Activated CD4-positive, alpha-beta memory T cell treated with anti-CD3 and anti-CD28 coated beads for 36 hours (primary cell): ENCODE measurements around the gene ID1. TPM values are rescaled to one million over a fixed set of nuclear protein-coding genes. Genes with fewer than 3 reads are reported as not detected.
"Not testable (repeated sequence)": the region's sequence is repeated elsewhere in the genome, so short reads cannot be mapped to it uniquely, and the experiment has no call there.

ENCODE experiments used
- CTCF ChIA-PET: fragments of 350-600 bp; sonication (Branson Sonifier 250); formaldehyde crosslinking; loops from one replicate; lab custom pipeline; 2021; ENCODE audit warnings: antibody characterized with exemption, inconsistent platforms; lab: Charles Lee
- POLR2A ChIA-PET: fragments of 350-600 bp; sonication (Branson Sonifier 250); formaldehyde crosslinking; loops from one replicate; lab custom pipeline; 2021; ENCODE audit warnings: antibody characterized with exemption; lab: Charles Lee
- DNase-seq: peaks from one replicate; pipeline ENCODE4 v3.0.0-alpha.2; 2020
- H3K27ac Mint-ChIP-seq: one replicate; pipeline ENCODE4 v1.8.0; 2021; ENCODE audit warnings: mixed read lengths
- H3K27me3 Mint-ChIP-seq: one replicate; pipeline ENCODE4 v1.8.0; 2021; ENCODE audit warnings: mixed read lengths
- H3K36me3 Mint-ChIP-seq: one replicate; pipeline ENCODE4 v1.8.0; 2021; ENCODE audit warnings: mixed read lengths
- H3K4me1 Mint-ChIP-seq: one replicate; pipeline ENCODE4 v1.8.0; 2021; ENCODE audit warnings: low read depth, mixed read lengths
- H3K4me3 Mint-ChIP-seq: one replicate; pipeline ENCODE4 v1.8.0; 2021; ENCODE audit warnings: mild to moderate bottlenecking, mixed read lengths
- H3K9me3 Mint-ChIP-seq: one replicate; pipeline ENCODE4 v1.8.0; 2021; ENCODE audit warnings: mixed read lengths
- intact Hi-C: fragments of 100-400 bp; cut with micrococcal nuclease; formaldehyde crosslinking; loops from one replicate; pipeline ENCODE4 v1.15.1; 2023
- total RNA-seq, 2 experiments: library from RNA; stranded (reverse); gene quantifications; one replicate each; pipeline ENCODE4 v1.2.3, GENCODE V29; 2021

ID1 gene
- total RNA-seq, 2 experiments from 2014 or later, result 0.90 to 1.3 TPM

- H3K4me1 Mint-ChIP-seq, result peaks cover 25% of the 10 kb centered on the region
- peak overlapping the region; percentile 88 for H3K4me3 Mint-ChIP-seq
- H3K9me3 Mint-ChIP-seq, result peaks cover 2% of the 10 kb centered on the region
- ChIA-PET CTCF (interaction anchor here (0.8 to 29.0 kb wide), 5 partner anchors 14 to 150 kb away, joined by 3 to 1211 read pairs (median 8); partner anchors contain the start of gene ID1), POLR2A (interaction anchor here (0.7 to 2.1 kb wide), 12 partner anchors 11 to 165 kb away, joined by 3 to 31 read pairs (median 4); partner anchors contain the start of genes BCL2L1, ID1 and TPX2)
- H3K27ac Mint-ChIP-seq, result peak overlapping the region; percentile 81
- H3K36me3 Mint-ChIP-seq, result peaks cover 2% of the 10 kb centered on the region
- DNase-seq, result no peak
- no peaks in the 10 kb centered on the region for H3K27me3 Mint-ChIP-seq
- intact Hi-C loops, result loop anchor here (2.0 kb wide), 1 partner anchor 149 kb away; the partner anchor contains the start of gene BCL2L1
Measured at GRCh38 chr20:31573555-31574321, 31.4 kb upstream of the ID1 start.

GRCh38 chr20:31574986-31575385, 30.1 kb upstream of the ID1 start:
- H3K4me3 Mint-ChIP-seq, H3K36me3 Mint-ChIP-seq, DNase-seq, intact Hi-C loops, POLR2A ChIA-PET, H3K27me3 Mint-ChIP-seq, H3K9me3 Mint-ChIP-seq, H3K27ac Mint-ChIP-seq: not testable (repeated sequence)
- H3K4me1 Mint-ChIP-seq, result peaks cover 17% of the 10 kb centered on the region
- CTCF ChIA-PET, result interaction anchor here (9.4 to 29.0 kb wide), 2 partner anchors 15 to 36 kb away, joined by 149 to 1211 read pairs; partner anchors contain the start of gene ID1

- POLR2A ChIA-PET, result interaction anchor here (0.6 kb wide), 1 partner anchor 171 kb away, joined by 5 read pairs; no protein-coding TSS in a partner anchor
- peaks cover 2% of the 10 kb centered on the region for H3K9me3 Mint-ChIP-seq
Measured at GRCh38 chr20:31576751-31577150, 28.3 kb upstream of the ID1 start.

GRCh38 chr20:31577194-31577593, 27.9 kb upstream of the ID1 start:
- Mint-ChIP-seq H3K27ac (no peak overlapping the region), H3K4me1 (peaks cover 13% of the 10 kb centered on the region), H3K9me3 (peaks cover 2% of the 10 kb centered on the region), H3K36me3 (no peaks in the 10 kb centered on the region), H3K4me3 (no peak overlapping the region), H3K27me3 (no peaks in the 10 kb centered on the region)
- CTCF ChIA-PET, result interaction anchor here (1.5 to 29.0 kb wide), 4 partner anchors 10 to 33 kb away, joined by 4 to 1211 read pairs (median 8); partner anchors contain the start of gene ID1
- POLR2A ChIA-PET, result interaction anchor here (1.4 kb wide), 1 partner anchor 27 kb away, joined by 4 read pairs; no protein-coding TSS in a partner anchor
- intact Hi-C loops, result no loop called here
- no peak for DNase-seq

More at GRCh38 chr20:31576751-31577150, 28.3 kb upstream of the ID1 start:
- Mint-ChIP-seq H3K36me3 (no peaks in the 10 kb centered on the region), H3K27ac (no peak overlapping the region), H3K27me3 (no peaks in the 10 kb centered on the region), H3K4me3 (no peak overlapping the region), H3K4me1 (peaks cover 17% of the 10 kb centered on the region)
- CTCF ChIA-PET, result interaction anchor here (2.0 to 29.0 kb wide), 3 partner anchors 10 to 34 kb away, joined by 7 to 1211 read pairs (median 8); partner anchors contain the start of gene ID1
- intact Hi-C loops, result no loop called here
- no peak for DNase-seq

- Mint-ChIP-seq H3K27me3 (no peaks in the 10 kb centered on the region), H3K9me3 (peaks cover 2% of the 10 kb centered on the region), H3K4me3 (no peak overlapping the region), H3K36me3 (no peaks in the 10 kb centered on the region), H3K27ac (no peak overlapping the region), H3K4me1 (peaks cover 6% of the 10 kb centered on the region)
- ChIA-PET POLR2A (interaction anchor here (1.4 kb wide), 1 partner anchor 25 kb away, joined by 4 read pairs; no protein-coding TSS in a partner anchor), CTCF (interaction anchor here (1.2 to 29.0 kb wide), 5 partner anchors 9 to 145 kb away, joined by 3 to 1211 read pairs (median 8); partner anchors contain the start of gene ID1)
- intact Hi-C loops, result no loop called here
- no peak for DNase-seq
Measured at GRCh38 chr20:31578448-31579138, 26.5 kb upstream of the ID1 start.

- Mint-ChIP-seq H3K36me3 (no peaks in the 10 kb centered on the region), H3K4me3 (no peak overlapping the region), H3K4me1 (no peaks in the 10 kb centered on the region), H3K9me3 (peaks cover 2% of the 10 kb centered on the region), H3K27me3 (no peaks in the 10 kb centered on the region), H3K27ac (no peak overlapping the region)
- ChIA-PET CTCF (interaction anchor here (1.3 to 29.0 kb wide), 3 partner anchors 10 to 31 kb away, joined by 3 to 1211 read pairs (median 5); partner anchors contain the start of gene ID1), POLR2A (no interaction called here)
- no peak for DNase-seq
- intact Hi-C loops, result no loop called here
Measured at GRCh38 chr20:31579245-31579644, 25.8 kb upstream of the ID1 start.

- H3K9me3 Mint-ChIP-seq, H3K27me3 Mint-ChIP-seq, H3K36me3 Mint-ChIP-seq, POLR2A ChIA-PET, DNase-seq, H3K27ac Mint-ChIP-seq, H3K4me3 Mint-ChIP-seq, H3K4me1 Mint-ChIP-seq, intact Hi-C loops: not testable (repeated sequence)
- CTCF ChIA-PET, result interaction anchor here (1.3 to 29.0 kb wide), 3 partner anchors 11 to 31 kb away, joined by 3 to 1211 read pairs (median 5); partner anchors contain the start of gene ID1
Measured at GRCh38 chr20:31579941-31580651, 25.0 kb upstream of the ID1 start.

- CTCF ChIA-PET, result interaction anchor here (1.5 to 29.0 kb wide), 2 partner anchors 11 to 30 kb away, joined by 5 to 1211 read pairs; partner anchors contain the start of gene ID1
- DNase-seq, result no peak
- POLR2A ChIA-PET, result no interaction called here
- Mint-ChIP-seq H3K36me3 (no peaks in the 10 kb centered on the region), H3K4me1 (no peaks in the 10 kb centered on the region), H3K9me3 (peaks cover 2% of the 10 kb centered on the region), H3K4me3 (no peak overlapping the region), H3K27ac (no peak overlapping the region), H3K27me3 (peaks cover 3% of the 10 kb centered on the region)
- intact Hi-C loops, result no loop called here
Measured at GRCh38 chr20:31580706-31581105, 24.4 kb upstream of the ID1 start.

- H3K36me3 Mint-ChIP-seq, result no peaks in the 10 kb centered on the region
Measured at GRCh38 chr20:31581391-31581790, 23.7 kb upstream of the ID1 start.

GRCh38 chr20:31587545-31588389, 17.3 kb upstream of the ID1 start:
- Mint-ChIP-seq H3K9me3 (no peaks in the 10 kb centered on the region), H3K27ac (no peak overlapping the region), H3K27me3 (peaks cover 20% of the 10 kb centered on the region), H3K36me3 (no peaks in the 10 kb centered on the region), H3K4me3 (peak overlapping the region; percentile 40), H3K4me1 (peaks cover 8% of the 10 kb centered on the region)
- DNase-seq, result no peak
- intact Hi-C loops, result no loop called here
- ChIA-PET CTCF (interaction anchor here (0.6 to 2.8 kb wide), 6 partner anchors 18 to 136 kb away, joined by 3 to 24 read pairs (median 4); partner anchors contain the start of gene ID1), POLR2A (interaction anchor here (0.7 to 1.2 kb wide), 2 partner anchors 15 kb away, joined by 3 read pairs; no protein-coding TSS in a partner anchor)

More at GRCh38 chr20:31581391-31581790, 23.7 kb upstream of the ID1 start:
- H3K27me3 Mint-ChIP-seq, result peaks cover 4% of the 10 kb centered on the region
- no peak overlapping the region for H3K27ac Mint-ChIP-seq
- intact Hi-C loops, result no loop called here
- DNase-seq, result no peak
- ChIA-PET CTCF (no interaction called here), POLR2A (no interaction called here)
- H3K9me3 Mint-ChIP-seq, result peaks cover 2% of the 10 kb centered on the region
- no peaks in the 10 kb centered on the region for H3K4me1 Mint-ChIP-seq
- H3K4me3 Mint-ChIP-seq, result no peak overlapping the region
